DOHH2 (cell line): ENCODE data around the gene APOO.

Experiments used
- H3F3A ChIP-seq: fragments of 200-600 bp; sonication (generic), shearing (Covaris generic); 2 replicates; pipeline ENCODE4 v1.6.0; 2016; ENCODE audit warnings: antibody characterized with exemption, mild to moderate bottlenecking; ENCODE audit not compliant: control insufficient read depth, insufficient read depth
- H3K27ac ChIP-seq: fragments of 200-600 bp; sonication (generic); 2 replicates; pipeline ENCODE4 v1.5.1; 2014; ENCODE audit warnings: low read depth, mild to moderate bottlenecking, low read length, moderate library complexity
- H3K27me3 ChIP-seq: fragments of 200-600 bp; sonication (generic); 2 replicates; pipeline ENCODE4 v1.6.1; 2014; ENCODE audit warnings: mild to moderate bottlenecking, low read length, mixed read lengths; ENCODE audit not compliant: control insufficient read depth
- H3K36me3 ChIP-seq: fragments of 200-600 bp; sonication (generic); 2 replicates; pipeline ENCODE4 v1.6.1; 2014; ENCODE audit warnings: mild to moderate bottlenecking, low read length, moderate library complexity, mixed read lengths; ENCODE audit not compliant: control insufficient read depth
- H3K4me1 ChIP-seq: fragments of 200-600 bp; sonication (generic); 2 replicates; pipeline ENCODE4 v1.6.1; 2014; ENCODE audit warnings: mild to moderate bottlenecking, low read length, mixed read lengths; ENCODE audit not compliant: control insufficient read depth
- H3K4me2 ChIP-seq: fragments of 200-600 bp; sonication (generic); 2 replicates; pipeline ENCODE4 v1.6.0; 2014; ENCODE audit warnings: mild to moderate bottlenecking, low read length, moderate library complexity
- H3K4me3 ChIP-seq: fragments of 200-600 bp; sonication (generic); 2 replicates; pipeline ENCODE4 v1.5.1; 2014; ENCODE audit warnings: mild to moderate bottlenecking, low read length, mixed read lengths
- H3K79me2 ChIP-seq: fragments of 200-600 bp; sonication (generic); 2 replicates; pipeline ENCODE4 v1.6.1; 2014; ENCODE audit warnings: mild to moderate bottlenecking, low read length, mixed read lengths; ENCODE audit not compliant: control insufficient read depth
- H3K9me2 ChIP-seq: fragments of 200-600 bp; sonication (generic); replicated peaks from 2 replicates; pipeline ENCODE4 v1.6.1; 2014; ENCODE audit warnings: mild to moderate bottlenecking, low read length, mixed read lengths; ENCODE audit not compliant: control insufficient read depth
- H3K9me3 ChIP-seq: fragments of 200-600 bp; sonication (generic); 2 replicates; pipeline ENCODE4 v1.6.1; 2014; ENCODE audit warnings: antibody characterized with exemption, low read length, mixed read lengths; ENCODE audit not compliant: control insufficient read depth, insufficient read depth
- H4K20me1 ChIP-seq: fragments of 200-600 bp; sonication (generic); 2 replicates; pipeline ENCODE4 v1.6.0; 2014; ENCODE audit warnings: low read depth, mild to moderate bottlenecking, antibody characterized with exemption, low read length, moderate library complexity; ENCODE audit not compliant: control insufficient read depth, insufficient read depth
- EZH2phosphoT487 ChIP-seq: fragments of 200-600 bp; sonication (generic); IDR thresholded peaks from 2 replicates; pipeline ENCODE4 v1.6.1; 2017; ENCODE audit warnings: borderline replicate concordance, mild to moderate bottlenecking, antibody characterized with exemption, low read length, moderate library complexity, mixed read lengths
- TF ChIP-seq, protein P1 (sequence below): fragments of 200-600 bp; sonication (generic); IDR thresholded peaks from one replicate; pipeline ENCODE4 v1.5.1; 2014; ENCODE audit warnings: antibody characterized with exemption, mild to moderate bottlenecking, low read depth, low read length; ENCODE audit not compliant: poor library complexity, severe bottlenecking

APOO gene

DNA sequence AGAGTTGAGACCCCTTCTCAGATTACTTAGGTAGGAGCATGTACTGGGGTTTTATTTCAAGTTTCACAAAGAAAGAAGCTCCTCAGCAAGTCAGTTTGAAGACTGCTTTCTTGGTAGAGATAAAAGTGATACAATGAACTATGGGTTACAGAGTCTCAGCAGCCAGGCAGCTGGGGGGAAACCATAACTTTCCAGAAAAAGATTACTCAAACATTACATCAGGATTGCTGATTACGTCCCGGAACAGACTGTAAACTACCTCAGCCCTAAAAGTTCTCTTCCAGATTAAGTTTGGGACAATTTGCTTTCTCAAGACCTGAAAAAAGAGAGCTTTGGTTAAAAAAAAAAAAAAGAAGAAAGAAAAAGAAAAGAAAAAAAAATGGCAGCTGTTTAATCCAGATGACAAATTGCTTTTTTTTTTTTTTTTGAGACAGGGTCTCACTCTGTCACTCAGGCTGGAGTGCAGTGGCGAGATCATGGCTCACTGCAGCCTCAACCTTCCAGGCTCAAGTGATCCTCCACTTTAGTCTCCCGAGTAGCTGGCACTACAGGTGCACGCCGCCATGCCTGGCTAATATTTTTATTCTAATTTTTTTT lies 108.2 kb downstream of the APOO start:
- Histone ChIP-seq H3K27ac (no peak overlapping the region), H3K4me2 (no peak overlapping the region)
- TF ChIP-seq, protein P1, sequence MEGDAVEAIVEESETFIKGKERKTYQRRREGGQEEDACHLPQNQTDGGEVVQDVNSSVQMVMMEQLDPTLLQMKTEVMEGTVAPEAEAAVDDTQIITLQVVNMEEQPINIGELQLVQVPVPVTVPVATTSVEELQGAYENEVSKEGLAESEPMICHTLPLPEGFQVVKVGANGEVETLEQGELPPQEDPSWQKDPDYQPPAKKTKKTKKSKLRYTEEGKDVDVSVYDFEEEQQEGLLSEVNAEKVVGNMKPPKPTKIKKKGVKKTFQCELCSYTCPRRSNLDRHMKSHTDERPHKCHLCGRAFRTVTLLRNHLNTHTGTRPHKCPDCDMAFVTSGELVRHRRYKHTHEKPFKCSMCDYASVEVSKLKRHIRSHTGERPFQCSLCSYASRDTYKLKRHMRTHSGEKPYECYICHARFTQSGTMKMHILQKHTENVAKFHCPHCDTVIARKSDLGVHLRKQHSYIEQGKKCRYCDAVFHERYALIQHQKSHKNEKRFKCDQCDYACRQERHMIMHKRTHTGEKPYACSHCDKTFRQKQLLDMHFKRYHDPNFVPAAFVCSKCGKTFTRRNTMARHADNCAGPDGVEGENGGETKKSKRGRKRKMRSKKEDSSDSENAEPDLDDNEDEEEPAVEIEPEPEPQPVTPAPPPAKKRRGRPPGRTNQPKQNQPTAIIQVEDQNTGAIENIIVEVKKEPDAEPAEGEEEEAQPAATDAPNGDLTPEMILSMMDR: no peak
- TF ChIP-seq EZH2phosphoT487: no peak

DNA sequence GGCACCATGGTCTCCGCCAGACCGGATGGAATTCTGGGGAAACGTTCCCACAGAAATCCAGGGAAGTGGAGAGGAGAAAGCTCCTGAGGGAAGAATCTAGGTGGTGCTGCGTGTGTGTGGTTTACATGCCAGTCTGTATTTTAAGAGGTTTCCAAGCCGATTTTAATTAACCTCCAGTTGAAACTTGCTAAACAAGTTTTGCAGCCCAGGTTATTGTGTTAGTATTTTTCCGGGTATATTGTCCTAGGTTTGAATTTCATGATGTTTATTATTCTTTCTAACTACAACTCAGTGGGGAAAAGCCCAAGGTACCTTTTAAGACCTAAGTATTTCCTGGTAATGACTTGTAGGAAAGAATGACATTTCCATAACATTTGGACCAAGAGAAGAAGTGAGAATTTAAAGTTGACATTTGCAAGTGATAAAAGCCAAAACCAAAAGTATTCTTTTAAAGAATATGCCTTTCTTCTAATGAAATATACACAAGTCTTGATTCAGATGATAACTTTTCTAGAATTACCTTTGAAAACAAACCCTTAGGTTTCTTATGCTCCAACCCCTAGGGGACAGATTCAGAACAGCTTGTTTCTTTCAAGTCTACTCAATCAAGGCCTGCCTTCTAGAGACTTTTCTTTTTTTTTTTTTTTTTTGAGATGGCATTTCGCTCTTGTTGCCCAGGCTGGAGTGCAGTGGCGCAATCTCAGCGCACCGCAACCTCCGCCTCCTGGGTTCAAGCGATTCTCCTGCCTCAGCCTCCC lies 110.2 kb downstream of the APOO start:
- no peak overlapping the region for H3K27ac ChIP-seq
- no peak overlapping the region for H3K4me3 ChIP-seq
- H3K9me3 ChIP-seq: no peaks in the 10 kb centered on the region
- no peaks in the 10 kb centered on the region for H3K9me2 ChIP-seq
- no peaks in the 10 kb centered on the region for H3K79me2 ChIP-seq
- no peak overlapping the region for H3K4me2 ChIP-seq
- H3K36me3 ChIP-seq: no peaks in the 10 kb centered on the region
- H3K4me1 ChIP-seq: peaks cover 5% of the 10 kb centered on the region
- H4K20me1 ChIP-seq: no peaks in the 10 kb centered on the region
- no peaks in the 10 kb centered on the region for H3F3A ChIP-seq
- no peak for TF ChIP-seq EZH2phosphoT487
- TF ChIP-seq, protein P1: no peak
- no peaks in the 10 kb centered on the region for H3K27me3 ChIP-seq

More for the DNA sequence above, 108.2 kb downstream of the APOO start:
- Histone ChIP-seq H3K9me2 (no peaks in the 10 kb centered on the region), H3K36me3 (no peaks in the 10 kb centered on the region), H3K4me1 (peaks cover 7% of the 10 kb centered on the region), H3F3A (no peaks in the 10 kb centered on the region), H4K20me1 (no peaks in the 10 kb centered on the region), H3K79me2 (no peaks in the 10 kb centered on the region), H3K9me3 (no peaks in the 10 kb centered on the region), H3K27me3 (no peaks in the 10 kb centered on the region), H3K4me3 (no peak overlapping the region)

DNA sequence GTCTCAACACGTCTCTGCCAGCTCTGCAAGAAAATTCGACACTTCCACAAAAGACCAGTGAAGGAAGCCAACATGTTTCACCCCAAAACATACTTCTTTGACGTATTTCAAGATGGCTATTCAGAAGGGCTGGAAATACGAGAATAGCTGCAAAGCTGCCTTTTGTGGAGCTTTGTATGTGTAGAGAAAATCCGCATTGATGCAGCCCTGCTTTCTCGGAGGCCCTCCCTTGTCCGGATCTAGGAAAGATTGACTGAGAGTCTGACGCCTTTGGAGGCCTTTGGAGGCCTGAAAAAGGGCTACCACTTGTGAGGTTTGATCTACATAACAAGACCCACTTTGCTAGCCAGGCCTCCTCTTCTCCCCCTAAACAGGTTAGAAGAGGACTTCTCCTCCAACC lies 112.5 kb downstream of the APOO start:
- Histone ChIP-seq H3F3A (no peaks in the 10 kb centered on the region), H3K4me2 (no peak overlapping the region), H3K4me3 (no peak overlapping the region), H3K27me3 (no peaks in the 10 kb centered on the region), H3K27ac (no peak overlapping the region), H3K9me2 (no peaks in the 10 kb centered on the region), H3K36me3 (no peaks in the 10 kb centered on the region), H3K4me1 (no peaks in the 10 kb centered on the region), H4K20me1 (no peaks in the 10 kb centered on the region), H3K79me2 (no peaks in the 10 kb centered on the region), H3K9me3 (no peaks in the 10 kb centered on the region)
- no peak for TF ChIP-seq EZH2phosphoT487

DNA sequence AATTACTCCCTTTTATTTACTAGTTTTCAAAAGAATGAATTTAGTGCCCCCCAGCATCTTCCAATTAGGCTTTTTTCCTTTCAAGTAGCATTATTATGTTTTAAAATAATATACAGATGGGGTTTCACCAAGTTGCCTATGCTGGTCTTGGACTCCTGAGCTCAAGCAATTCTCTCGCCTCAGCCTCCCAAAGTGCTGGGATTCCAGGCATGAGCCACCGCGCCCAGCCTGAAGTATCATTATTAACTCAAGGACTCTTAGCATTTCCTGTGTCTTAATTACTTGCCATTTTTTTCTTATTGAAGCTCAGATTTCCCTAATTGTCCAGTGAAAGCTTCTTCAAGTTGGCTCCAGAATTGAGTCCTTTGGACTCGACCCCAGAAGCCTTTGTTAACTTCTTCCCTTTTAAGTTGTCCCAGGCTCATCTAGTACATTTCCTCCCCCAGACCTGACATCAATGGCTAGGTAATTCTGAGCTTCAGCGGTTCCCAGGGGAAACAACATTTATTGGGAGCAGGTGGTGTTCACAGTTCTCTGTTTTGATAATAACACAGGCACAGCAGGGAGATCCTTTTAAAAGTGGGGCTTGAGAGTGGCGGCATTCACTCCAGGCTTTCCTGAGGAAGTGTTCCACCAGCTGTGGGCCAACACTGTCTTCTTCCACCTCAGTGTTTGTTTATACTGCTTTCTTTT lies 114.7 kb downstream of the APOO start:
- H3F3A ChIP-seq: 0 out of 2 replicates have a peak, but pooled peaks cover 4% of the 10 kb centered on the region
- TF ChIP-seq EZH2phosphoT487: no peak
- TF ChIP-seq, protein P1: no peak

More for the DNA sequence above, 114.7 kb downstream of the APOO start:
- H3K27ac ChIP-seq: no peak overlapping the region
- peaks cover 6% of the 10 kb centered on the region for H3K4me1 ChIP-seq
- H3K9me3 ChIP-seq: no peaks in the 10 kb centered on the region
- no peaks in the 10 kb centered on the region for H3K36me3 ChIP-seq
- H3K4me3 ChIP-seq: no peak overlapping the region
- H3K79me2 ChIP-seq: no peaks in the 10 kb centered on the region
- H3K4me2 ChIP-seq: no peak overlapping the region
- no peaks in the 10 kb centered on the region for H3K27me3 ChIP-seq
- H3K9me2 ChIP-seq: no peaks in the 10 kb centered on the region
- H4K20me1 ChIP-seq: no peaks in the 10 kb centered on the region
